ENCODE results near the gene DRC3.

The DRC3 gene

GRCh38 chr17:17935321-17936271 is 37.1 kb upstream of the DRC3 start:
- Histone ChIP-seq H3K79me2 (ENCODE audit: control insufficient read depth, insufficient read depth, low read length, poor library complexity) (no peaks in the 10 kb centered on the region), H3K23ac (ENCODE audit: low read length) (no peak overlapping the region), H4K8ac (ENCODE audit: low read depth, low read length) (peak overlapping the region; percentile 26), H3K4me2 (ENCODE audit: low read length) (no peak overlapping the region), H3K79me1 (ENCODE audit: low read length) (peaks cover 21% of the 10 kb centered on the region), H3K4me3 (ENCODE audit: low read depth, low read length) (no peak overlapping the region), H3K9ac (ENCODE audit: low read length) (no peak overlapping the region), H3K36me3 (ENCODE audit: control insufficient read depth in 1 of 2, insufficient read depth in 2 of 2, low read length in 2 of 2) (no peaks in the 10 kb centered on the region), H3K27ac (ENCODE audit: low read depth, low read length) (peak overlapping the region; percentile 45), H2BK12ac (ENCODE audit: low read length) (peak overlapping the region; percentile 69), H3K18ac (ENCODE audit: low read length) (peak overlapping the region; percentile 19), H3K14ac (ENCODE audit: low read length) (peak overlapping the region; percentile 4), H2BK5ac (ENCODE audit: low read depth, low read length, poor library complexity) (peak overlapping the region; percentile 66), H4K91ac (ENCODE audit: low read depth, low read length) (peak overlapping the region; percentile 26), H2AK5ac (ENCODE audit: low read length) (peak overlapping the region; percentile 52), H3K9me3 (ENCODE audit: insufficient read depth, low read depth, low read length) (no peaks in the 10 kb centered on the region), H2AFZ (ENCODE audit: insufficient read depth, low read length, poor library complexity) (peak overlapping the region; percentile 10), H3K27me3 (ENCODE audit: insufficient read depth, low read length) (no peaks in the 10 kb centered on the region), H2BK120ac (ENCODE audit: insufficient read depth, low read length, poor library complexity) (no peak overlapping the region), H3K4ac (ENCODE audit: low read depth, low read length) (peak overlapping the region; percentile 31), H3K4me1 (ENCODE audit: control insufficient read depth in 1 of 2, insufficient read depth in 2 of 2, low read length in 2 of 2) (peaks cover 26 to 38% of the 10 kb centered on the region in 2 experiments), H4K12ac (ENCODE audit: low read depth, low read length) (no peak overlapping the region)
- DNase-seq, result peak; percentile 96 to 99
- no CpG with 5 or more reads among the region's 6 CpGs for WGBS (ENCODE audit: extremely low coverage, insufficient coverage, insufficient read length)

DNA sequence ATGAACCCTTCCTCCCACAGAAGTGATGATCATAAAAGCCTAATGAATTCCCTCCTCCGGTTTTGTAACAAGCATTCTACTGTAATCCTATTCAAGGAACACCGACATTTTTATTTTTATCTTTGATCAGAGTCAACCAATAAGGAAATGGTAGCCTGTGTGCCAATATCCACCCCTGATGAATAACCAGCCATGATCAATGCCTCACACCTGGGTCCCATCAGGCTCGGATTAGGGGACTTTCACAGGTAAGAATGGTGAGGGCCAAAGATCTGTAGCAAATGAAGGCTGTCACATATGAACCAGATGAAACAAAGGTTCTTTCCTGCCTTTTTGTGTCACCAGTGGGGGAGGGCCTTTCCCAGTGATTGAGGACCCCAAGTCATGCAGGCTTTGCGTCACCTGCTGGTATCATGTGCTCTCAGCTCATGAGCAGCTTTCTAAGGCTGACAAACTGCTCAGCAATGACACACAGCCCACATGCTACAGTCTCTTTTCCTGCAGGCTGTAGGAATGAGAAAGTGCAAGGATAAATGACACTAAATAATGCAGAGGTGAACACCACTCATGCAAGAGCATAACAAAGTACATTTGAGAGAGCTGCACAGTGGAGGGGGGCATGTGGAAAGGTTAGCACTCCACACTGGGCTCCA is 35.3 kb upstream of the DRC3 start:
- H4K12ac ChIP-seq (ENCODE audit: low read depth, low read length), result no peak overlapping the region
- H2BK12ac ChIP-seq (ENCODE audit: low read length), result no peak overlapping the region
- H3K79me1 ChIP-seq (ENCODE audit: low read length), result peaks cover 27% of the 10 kb centered on the region
- peak; percentile 97 for DNase-seq
- peak overlapping the region; percentile 85 for H4K91ac ChIP-seq (ENCODE audit: low read depth, low read length)
- H2AFZ ChIP-seq (ENCODE audit: insufficient read depth, low read length, poor library complexity), result no peak overlapping the region
- peak overlapping the region; percentile 17 for H2BK5ac ChIP-seq (ENCODE audit: low read depth, low read length, poor library complexity)
- no peaks in the 10 kb centered on the region for H3K9me3 ChIP-seq (ENCODE audit: insufficient read depth, low read depth, low read length)
- H3K14ac ChIP-seq (ENCODE audit: low read length), result peak overlapping the region; percentile 46
- no CpG with 5 or more reads among the region's 4 CpGs for WGBS (ENCODE audit: extremely low coverage, insufficient coverage, insufficient read length)
- no peak overlapping the region for H3K18ac ChIP-seq (ENCODE audit: low read length)
- no peak overlapping the region for H3K27ac ChIP-seq (ENCODE audit: low read depth, low read length)
- no peak overlapping the region for H3K4me2 ChIP-seq (ENCODE audit: low read length)
- no peak overlapping the region for H4K8ac ChIP-seq (ENCODE audit: low read depth, low read length)
- no peaks in the 10 kb centered on the region for H3K27me3 ChIP-seq (ENCODE audit: insufficient read depth, low read length)
- H2BK120ac ChIP-seq (ENCODE audit: insufficient read depth, low read length, poor library complexity), result peak overlapping the region; percentile 29
- H2AK5ac ChIP-seq (ENCODE audit: low read length), result no peak overlapping the region
- H3K4me1 ChIP-seq (ENCODE audit: control insufficient read depth in 1 of 2, insufficient read depth in 2 of 2, low read length in 2 of 2), result peaks cover 30 to 48% of the 10 kb centered on the region in 2 experiments
- no peaks in the 10 kb centered on the region for H3K36me3 ChIP-seq (ENCODE audit: control insufficient read depth in 1 of 2, insufficient read depth in 2 of 2, low read length in 2 of 2)
- H3K4ac ChIP-seq (ENCODE audit: low read depth, low read length), result no peak overlapping the region
- no peak overlapping the region for H3K4me3 ChIP-seq (ENCODE audit: low read depth, low read length)
- H3K79me2 ChIP-seq (ENCODE audit: control insufficient read depth, insufficient read depth, low read length, poor library complexity), result no peaks in the 10 kb centered on the region
- no peak overlapping the region for H3K9ac ChIP-seq (ENCODE audit: low read length)
- H3K23ac ChIP-seq (ENCODE audit: low read length), result no peak overlapping the region

DNA sequence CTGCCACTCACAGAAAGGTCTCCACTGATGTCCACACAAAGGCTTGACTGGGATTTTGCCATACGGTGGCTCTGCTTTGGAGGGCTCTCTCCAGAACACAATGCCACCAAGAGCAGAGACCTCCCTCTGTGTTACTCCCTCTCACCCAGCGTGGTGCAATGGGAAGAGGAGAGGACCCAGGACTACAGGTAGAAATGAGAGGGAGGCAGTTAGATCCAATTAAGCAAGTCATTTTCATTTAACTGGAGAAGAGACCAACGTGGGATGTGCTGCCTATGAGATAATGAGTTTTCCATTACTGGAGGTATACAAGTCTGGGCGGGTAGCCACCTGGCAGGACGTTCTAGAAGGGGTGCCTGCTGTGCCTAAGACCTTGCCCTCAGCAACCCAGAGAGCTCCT is 34.7 kb upstream of the DRC3 start:
- Histone ChIP-seq H3K4me1 (ENCODE audit: control insufficient read depth in 1 of 2, insufficient read depth in 2 of 2, low read length in 2 of 2) (peaks cover 30 to 48% of the 10 kb centered on the region in 2 experiments), H3K79me2 (ENCODE audit: control insufficient read depth, insufficient read depth, low read length, poor library complexity) (no peaks in the 10 kb centered on the region), H3K4me2 (ENCODE audit: low read length) (no peak overlapping the region), H3K27me3 (ENCODE audit: insufficient read depth, low read length) (no peaks in the 10 kb centered on the region), H3K9ac (ENCODE audit: low read length) (no peak overlapping the region), H3K23ac (ENCODE audit: low read length) (no peak overlapping the region), H3K36me3 (ENCODE audit: control insufficient read depth in 1 of 2, insufficient read depth in 2 of 2, low read length in 2 of 2) (no peaks in the 10 kb centered on the region), H2AFZ (ENCODE audit: insufficient read depth, low read length, poor library complexity) (no peak overlapping the region), H3K14ac (ENCODE audit: low read length) (peak overlapping the region; percentile 29), H3K18ac (ENCODE audit: low read length) (peak overlapping the region; percentile 82), H2BK120ac (ENCODE audit: insufficient read depth, low read length, poor library complexity) (peak overlapping the region; percentile 52), H4K8ac (ENCODE audit: low read depth, low read length) (peak overlapping the region; percentile 43), H2BK12ac (ENCODE audit: low read length) (peak overlapping the region; percentile 59), H3K27ac (ENCODE audit: low read depth, low read length) (no peak overlapping the region), H4K91ac (ENCODE audit: low read depth, low read length) (peak overlapping the region; percentile 85), H3K4ac (ENCODE audit: low read depth, low read length) (peak overlapping the region; percentile 44), H2AK5ac (ENCODE audit: low read length) (peak overlapping the region; percentile 82), H4K12ac (ENCODE audit: low read depth, low read length) (no peak overlapping the region), H2BK5ac (ENCODE audit: low read depth, low read length, poor library complexity) (peak overlapping the region; percentile 17), H3K9me3 (ENCODE audit: insufficient read depth, low read depth, low read length) (no peaks in the 10 kb centered on the region), H3K79me1 (ENCODE audit: low read length) (peaks cover 27% of the 10 kb centered on the region), H3K4me3 (ENCODE audit: low read depth, low read length) (no peak overlapping the region)
- no peak for DNase-seq
- WGBS (ENCODE audit: extremely low coverage, insufficient coverage, insufficient read length), result no CpG with 5 or more reads among the region's 5 CpGs

- H3K79me2 ChIP-seq (ENCODE audit: control insufficient read depth, insufficient read depth, low read length, poor library complexity), result no peaks in the 10 kb centered on the region
- H2AK5ac ChIP-seq (ENCODE audit: low read length), result peak overlapping the region; percentile 82
- no peaks in the 10 kb centered on the region for H3K36me3 ChIP-seq (ENCODE audit: control insufficient read depth in 1 of 2, insufficient read depth in 2 of 2, low read length in 2 of 2)
- DNase-seq, result peak; percentile 80 to 86
- no peak overlapping the region for H4K12ac ChIP-seq (ENCODE audit: low read depth, low read length)
- no peak overlapping the region for H3K27ac ChIP-seq (ENCODE audit: low read depth, low read length)
- H3K4me3 ChIP-seq (ENCODE audit: low read depth, low read length), result no peak overlapping the region
- no peaks in the 10 kb centered on the region for H3K27me3 ChIP-seq (ENCODE audit: insufficient read depth, low read length)
- no peak overlapping the region for H2AFZ ChIP-seq (ENCODE audit: insufficient read depth, low read length, poor library complexity)
- H2BK5ac ChIP-seq (ENCODE audit: low read depth, low read length, poor library complexity), result peak overlapping the region; percentile 7
- H3K14ac ChIP-seq (ENCODE audit: low read length), result peak overlapping the region; percentile 29
- H3K9me3 ChIP-seq (ENCODE audit: insufficient read depth, low read depth, low read length), result no peaks in the 10 kb centered on the region
- H3K4ac ChIP-seq (ENCODE audit: low read depth, low read length), result peak overlapping the region; percentile 44
- peak overlapping the region; percentile 59 for H2BK12ac ChIP-seq (ENCODE audit: low read length)
- no peak overlapping the region for H3K4me2 ChIP-seq (ENCODE audit: low read length)
- H3K23ac ChIP-seq (ENCODE audit: low read length), result no peak overlapping the region
- H4K91ac ChIP-seq (ENCODE audit: low read depth, low read length), result peak overlapping the region; percentile 85
- no peak overlapping the region for H3K9ac ChIP-seq (ENCODE audit: low read length)
- peaks cover 35 to 54% of the 10 kb centered on the region in 2 experiments for H3K4me1 ChIP-seq (ENCODE audit: control insufficient read depth in 1 of 2, insufficient read depth in 2 of 2, low read length in 2 of 2)
- H4K8ac ChIP-seq (ENCODE audit: low read depth, low read length), result peak overlapping the region; percentile 43
- peak overlapping the region; percentile 82 for H3K18ac ChIP-seq (ENCODE audit: low read length)
- peaks cover 29% of the 10 kb centered on the region for H3K79me1 ChIP-seq (ENCODE audit: low read length)
- H2BK120ac ChIP-seq (ENCODE audit: insufficient read depth, low read length, poor library complexity), result peak overlapping the region; percentile 52
- no CpG with 5 or more reads among the region's 8 CpGs for WGBS (ENCODE audit: extremely low coverage, insufficient coverage, insufficient read length)
Observed at GRCh38 chr17:17938388-17939107, 34.1 kb upstream of the DRC3 start.

All from trophoblast cell (in vitro differentiated cells and primary cell).